Measurements from ENCODE around the gene FANCG.

- TF ChIP-seq POLR2A (IDR thresholded peaks at IDR 0.05), result no peak
- no peak for TF ChIP-seq CTCF (IDR thresholded peaks at IDR 0.05)
Observed at GRCh38 chr9:35042081-35042604, 37.6 kb downstream of the FANCG start.

Measured in esophagus squamous epithelium (tissue), 4 donors.